ENCODE measurements around the gene KDM7A.

DNA sequence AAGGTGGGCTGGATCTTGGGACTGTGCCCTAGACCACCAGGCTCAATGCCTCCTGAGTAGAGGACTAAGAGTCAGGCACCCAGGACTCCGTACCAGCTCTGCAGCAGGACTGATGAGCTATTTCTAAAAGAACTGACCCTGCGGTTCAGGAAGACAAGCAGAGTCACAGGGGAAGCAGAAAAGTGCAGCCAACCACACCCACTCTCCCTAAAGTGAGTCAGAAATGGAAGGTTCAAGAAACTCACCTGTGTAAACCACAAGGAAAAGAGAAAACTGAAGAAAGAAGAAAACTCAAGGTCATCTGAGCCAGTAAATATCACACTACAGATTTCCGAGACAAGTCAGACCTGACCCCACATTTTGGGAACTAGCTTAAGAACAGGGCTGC is 116.5 kb downstream of the KDM7A start:
- TF ChIP-seq, protein P1, sequence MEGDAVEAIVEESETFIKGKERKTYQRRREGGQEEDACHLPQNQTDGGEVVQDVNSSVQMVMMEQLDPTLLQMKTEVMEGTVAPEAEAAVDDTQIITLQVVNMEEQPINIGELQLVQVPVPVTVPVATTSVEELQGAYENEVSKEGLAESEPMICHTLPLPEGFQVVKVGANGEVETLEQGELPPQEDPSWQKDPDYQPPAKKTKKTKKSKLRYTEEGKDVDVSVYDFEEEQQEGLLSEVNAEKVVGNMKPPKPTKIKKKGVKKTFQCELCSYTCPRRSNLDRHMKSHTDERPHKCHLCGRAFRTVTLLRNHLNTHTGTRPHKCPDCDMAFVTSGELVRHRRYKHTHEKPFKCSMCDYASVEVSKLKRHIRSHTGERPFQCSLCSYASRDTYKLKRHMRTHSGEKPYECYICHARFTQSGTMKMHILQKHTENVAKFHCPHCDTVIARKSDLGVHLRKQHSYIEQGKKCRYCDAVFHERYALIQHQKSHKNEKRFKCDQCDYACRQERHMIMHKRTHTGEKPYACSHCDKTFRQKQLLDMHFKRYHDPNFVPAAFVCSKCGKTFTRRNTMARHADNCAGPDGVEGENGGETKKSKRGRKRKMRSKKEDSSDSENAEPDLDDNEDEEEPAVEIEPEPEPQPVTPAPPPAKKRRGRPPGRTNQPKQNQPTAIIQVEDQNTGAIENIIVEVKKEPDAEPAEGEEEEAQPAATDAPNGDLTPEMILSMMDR (IDR thresholded peaks at IDR 0.05 in 8 of 11, conservative IDR thresholded peaks at IDR 0.05 in 3 of 11) = no peak
- no peak for TF ChIP-seq POLR2A (IDR thresholded peaks at IDR 0.05)
- TF ChIP-seq POLR2AphosphoS5 (IDR thresholded peaks at IDR 0.05) = no peak

Data from spleen (tissue), 7 donors.